Adrenal gland (tissue), 12 donors: ENCODE data around the gene WDTC1. TPM values are rescaled to one million over a fixed set of nuclear protein-coding genes. Genes with fewer than 3 reads are reported as not detected.

Experiments
- DNase-seq, 7 donors: peaks; one replicate each; pipeline ENCODE4 v3.0.0-alpha.2; 2019 to 2020
- H3K27ac ChIP-seq, 5 donors: fragments of 200-600 bp; sonication (generic) in 4 of 5; 1 replicate in 3 of 5; 2 replicates in 2 of 5; pipeline versions ENCODE4 v1.5.1 to v1.8.0; 2016 to 2020; ENCODE audit warnings: mild to moderate bottlenecking in 1 of 5
- H3K27me3 ChIP-seq: fragments of 200-600 bp; 2 replicates; pipeline ENCODE4 v1.8.0; 2021
- H3K36me3 ChIP-seq, 2 donors: fragments of 200-600 bp; replicated peaks in 1 of 2; 1 replicate in 1 of 2; 2 replicates in 1 of 2; pipeline versions ENCODE4 v1.5.1 to v1.8.0; 2018 to 2022
- H3K4me1 ChIP-seq, 2 donors: fragments of 200-600 bp; replicated peaks in 1 of 2; 1 replicate in 1 of 2; 2 replicates in 1 of 2; pipeline versions ENCODE4 v1.5.1 to v1.8.0; 2018 to 2021
- H3K4me3 ChIP-seq, 4 donors: fragments of 200-600 bp; sonication (generic) in 3 of 4; one replicate each; pipeline ENCODE4 v1.5.1; 2016 to 2018
- H3K9me3 ChIP-seq, 3 donors: fragments of 200-600 bp; sonication (generic) in 1 of 3; replicated peaks in 1 of 3; 1 replicate in 2 of 3; 2 replicates in 1 of 3; pipeline versions ENCODE4 v1.5.1 to v1.8.0; 2016 to 2021
- POLR2A ChIP-seq, 2 donors: fragments of 450-650 bp; IDR thresholded peaks; one replicate each; pipeline ENCODE4 v1.6.1; 2017; ENCODE audit warnings: antibody characterized with exemption in 2 of 2, mild to moderate bottlenecking in 2 of 2, moderate library complexity in 1 of 2
- WGBS, 4 donors: extraction: QIAGEN DNeasy Blood & Tissue Kit in 2 of 4; methylation state at CpG; one replicate each; pipeline versions ENCODE4 v1.1.5 to v1.1.7; 2013 to 2017; 5-methylcytosine and 5-hydroxymethylcytosine counted together
- intact Hi-C, 2 donors: fragments of 100-400 bp; cut with DNase I; formaldehyde crosslinking; loops; one replicate each; pipeline versions ENCODE4 v1.14.1 to v1.15.0; 2022 to 2023
- polyA plus RNA-seq, 3 donors: library from polyadenylated mRNA; stranded (reverse); fragments of 200-250 nt in 2 of 3; fragments of 350-450 nt in 1 of 3; fragmentation: Illumina TruSeq in 1 of 3; extraction: RNeasy Lipid Tissue Mini Kit (QIAGEN cat#74804) in 1 of 3; gene quantifications; one replicate each; pipeline ENCODE4 v1.2.3, GENCODE V29; 2013 to 2014
- total RNA-seq, 9 donors: library from RNA; depleted of rRNA in 4 of 9; stranded (reverse); fragments of >200 nt in 4 of 9; fragments of 120-200 nt in 1 of 9; fragmentation: NEBNext Ultra II Directional in 1 of 9; extraction: Animal tissue kit (Norgen Biotek cat#: 25700) in 1 of 9; gene quantifications; one replicate each; pipeline versions ENCODE4 v1.1.0 to v1.2.4, GENCODE V29; 2013 to 2023
- TF ChIP-seq, protein P1 (sequence below), 6 experiments: fragments of 450-650 bp in 4 of 6; fragments of 200-600 bp in 2 of 6; sonication (generic) in 1 of 6; IDR thresholded peaks; 1 replicate in 5 of 6; 2 replicates in 1 of 6; pipeline versions ENCODE4 v1.5.1 to v1.8.0; 2016 to 2021; ENCODE audit warnings: antibody characterized with exemption in 6 of 6, mild to moderate bottlenecking in 2 of 6, moderate library complexity in 1 of 6
- donor health status: healthy with polysubstance abuse.
- donor health status: Bipolar disorder and iron deficiency.
- donor health status: DM: yes; HTN: yes; CAD: no.
- donor health status: DM: no; HTN: no; CAD: no.
- donor health status: DM: no; HTN: no; CAD: no.
- donor health status: DM: yes; HTN: yes; CAD: no.

Gene WDTC1
- total and polyA plus RNA-seq, 12 donors, result 14.7 to 66.6 (median 48.1) TPM

GRCh38 chr1:27322569-27323240, 88.3 kb downstream of the WDTC1 start:
- H3K4me1 ChIP-seq, result peaks cover 9 to 26% of the 10 kb centered on the region in 2 donors
- peaks cover 0 to 14% of the 10 kb centered on the region in 2 donors for H3K36me3 ChIP-seq
- no peak for DNase-seq
- H3K27me3 ChIP-seq, result no peaks in the 10 kb centered on the region
- TF ChIP-seq, protein P1, sequence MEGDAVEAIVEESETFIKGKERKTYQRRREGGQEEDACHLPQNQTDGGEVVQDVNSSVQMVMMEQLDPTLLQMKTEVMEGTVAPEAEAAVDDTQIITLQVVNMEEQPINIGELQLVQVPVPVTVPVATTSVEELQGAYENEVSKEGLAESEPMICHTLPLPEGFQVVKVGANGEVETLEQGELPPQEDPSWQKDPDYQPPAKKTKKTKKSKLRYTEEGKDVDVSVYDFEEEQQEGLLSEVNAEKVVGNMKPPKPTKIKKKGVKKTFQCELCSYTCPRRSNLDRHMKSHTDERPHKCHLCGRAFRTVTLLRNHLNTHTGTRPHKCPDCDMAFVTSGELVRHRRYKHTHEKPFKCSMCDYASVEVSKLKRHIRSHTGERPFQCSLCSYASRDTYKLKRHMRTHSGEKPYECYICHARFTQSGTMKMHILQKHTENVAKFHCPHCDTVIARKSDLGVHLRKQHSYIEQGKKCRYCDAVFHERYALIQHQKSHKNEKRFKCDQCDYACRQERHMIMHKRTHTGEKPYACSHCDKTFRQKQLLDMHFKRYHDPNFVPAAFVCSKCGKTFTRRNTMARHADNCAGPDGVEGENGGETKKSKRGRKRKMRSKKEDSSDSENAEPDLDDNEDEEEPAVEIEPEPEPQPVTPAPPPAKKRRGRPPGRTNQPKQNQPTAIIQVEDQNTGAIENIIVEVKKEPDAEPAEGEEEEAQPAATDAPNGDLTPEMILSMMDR (IDR thresholded peaks at IDR 0.05), result no peak
- no peak for TF ChIP-seq POLR2A (IDR thresholded peaks at IDR 0.05)
- H3K4me3 ChIP-seq, result peak overlapping the region; percentile 66 to 91 (median 86)
- H3K9me3 ChIP-seq, result no peaks in the 10 kb centered on the region
- H3K27ac ChIP-seq, result peak overlapping the region; percentile 60 to 91 (median 81)
- intact Hi-C loops, result no loop called here
- 11 to 17% (median 13%) methylated on average over 10 of the region's 10 CpGs for WGBS, 4 donors

- H3K36me3 ChIP-seq, result peaks cover 0 to 17% of the 10 kb centered on the region in 2 donors
- no peak overlapping the region for H3K27ac ChIP-seq
- DNase-seq, result no peak
- H3K9me3 ChIP-seq, result no peaks in the 10 kb centered on the region
- H3K4me3 ChIP-seq, result no peak overlapping the region
- intact Hi-C loops, result no loop called here
- no peak for TF ChIP-seq POLR2A (IDR thresholded peaks at IDR 0.05)
- TF ChIP-seq, protein P1 (IDR thresholded peaks at IDR 0.05), result no peak
- peaks cover 9 to 26% of the 10 kb centered on the region in 2 donors for H3K4me1 ChIP-seq
- H3K27me3 ChIP-seq, result no peaks in the 10 kb centered on the region
- whole genome bisulfite sequencing, 4 donors, result 90 to 97% (median 94%) methylated on average over 6 to 15 of the region's 15 CpGs
Observed at GRCh38 chr1:27325286-27325685, 90.9 kb downstream of the WDTC1 start.

GRCh38 chr1:27327964-27328363, 93.5 kb downstream of the WDTC1 start:
- DNase-seq, result no peak
- WGBS, 4 donors, result 86 to 98% (median 91%) methylated on average over 5 of the region's 5 CpGs
- Histone ChIP-seq H3K36me3 (peaks cover 0 to 38% of the 10 kb centered on the region in 2 donors), H3K4me3 (no peak overlapping the region), H3K4me1 (peaks cover 10 to 31% of the 10 kb centered on the region in 2 donors), H3K27me3 (no peaks in the 10 kb centered on the region), H3K9me3 (no peaks in the 10 kb centered on the region), H3K27ac (no peak overlapping the region)
- intact Hi-C loops, result no loop called here
- TF ChIP-seq POLR2A (IDR thresholded peaks at IDR 0.05), result no peak
- TF ChIP-seq, protein P1 (IDR thresholded peaks at IDR 0.05), result no peak

DNA sequence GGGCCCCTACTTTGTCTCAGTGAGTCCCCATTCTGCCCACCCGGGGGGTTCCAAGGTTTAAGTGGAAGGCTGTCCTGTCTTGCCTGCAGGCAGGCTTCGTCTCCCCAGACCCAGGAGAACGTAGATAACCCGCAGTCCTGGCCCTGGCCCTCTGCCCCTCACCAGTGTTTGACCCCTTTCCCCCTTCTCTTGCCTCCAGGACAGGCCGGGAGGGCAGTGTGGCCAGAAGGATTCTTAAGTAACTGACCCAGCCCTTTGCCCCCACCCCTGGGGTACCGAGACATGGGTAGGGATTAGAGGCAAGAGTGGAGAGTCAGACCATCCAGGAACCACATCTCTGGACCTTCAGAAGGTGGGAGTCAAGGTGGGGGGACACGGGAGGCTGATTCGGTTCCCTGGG, 96.4 kb downstream of the WDTC1 start:
- Histone ChIP-seq H3K9me3 (no peaks in the 10 kb centered on the region), H3K36me3 (peaks cover 0 to 56% of the 10 kb centered on the region in 2 donors), H3K27ac (no peak overlapping the region), H3K4me3 (no peak overlapping the region), H3K4me1 (peaks cover 5 to 22% of the 10 kb centered on the region in 2 donors), H3K27me3 (no peaks in the 10 kb centered on the region)
- no peak for DNase-seq
- TF ChIP-seq, protein P1 (IDR thresholded peaks at IDR 0.05), result no peak
- intact Hi-C loops, result no loop called here
- WGBS, 4 donors, result 87 to 92% (median 89%) methylated on average over 6 to 8 of the region's 8 CpGs
